Fibroblast of the aortic adventitia (primary cell): ENCODE measurements around the gene NRN1L. TPM values are rescaled to one million over a fixed set of nuclear protein-coding genes. Genes with fewer than 3 reads are reported as not detected.
A peak's percentile ranks its signal among the peaks of the same experiment; 100 is the strongest.

Experiments used
- DNase-seq: peaks from one replicate; pipeline ENCODE4 v3.0.0-alpha.2; 2010; ENCODE audit warnings: low read depth
- H3K4me3 ChIP-seq: 2 replicates; pipeline ENCODE4 v1.5.1; 2011; ENCODE audit warnings: low read depth, mild to moderate bottlenecking, control low read depth, low read length, moderate library complexity
- total RNA-seq: library from RNA; depleted of rRNA; stranded (reverse); fragments of >200 nt; gene quantifications from 2 replicates; pipeline ENCODE4 v1.2.3, GENCODE V29; 2012; ENCODE audit warnings: low replicate concordance
- TF ChIP-seq, protein P1 (sequence below): IDR thresholded peaks from 2 replicates; pipeline ENCODE4 v1.5.1; 2011; ENCODE audit warnings: mild to moderate bottlenecking, low read length, control low read depth, inconsistent platforms; ENCODE audit not compliant: insufficient read depth

NRN1L gene
- total RNA-seq, 1 donor: not detected

- no peak overlapping the region for H3K4me3 ChIP-seq
- no peak for DNase-seq
- TF ChIP-seq, protein P1, sequence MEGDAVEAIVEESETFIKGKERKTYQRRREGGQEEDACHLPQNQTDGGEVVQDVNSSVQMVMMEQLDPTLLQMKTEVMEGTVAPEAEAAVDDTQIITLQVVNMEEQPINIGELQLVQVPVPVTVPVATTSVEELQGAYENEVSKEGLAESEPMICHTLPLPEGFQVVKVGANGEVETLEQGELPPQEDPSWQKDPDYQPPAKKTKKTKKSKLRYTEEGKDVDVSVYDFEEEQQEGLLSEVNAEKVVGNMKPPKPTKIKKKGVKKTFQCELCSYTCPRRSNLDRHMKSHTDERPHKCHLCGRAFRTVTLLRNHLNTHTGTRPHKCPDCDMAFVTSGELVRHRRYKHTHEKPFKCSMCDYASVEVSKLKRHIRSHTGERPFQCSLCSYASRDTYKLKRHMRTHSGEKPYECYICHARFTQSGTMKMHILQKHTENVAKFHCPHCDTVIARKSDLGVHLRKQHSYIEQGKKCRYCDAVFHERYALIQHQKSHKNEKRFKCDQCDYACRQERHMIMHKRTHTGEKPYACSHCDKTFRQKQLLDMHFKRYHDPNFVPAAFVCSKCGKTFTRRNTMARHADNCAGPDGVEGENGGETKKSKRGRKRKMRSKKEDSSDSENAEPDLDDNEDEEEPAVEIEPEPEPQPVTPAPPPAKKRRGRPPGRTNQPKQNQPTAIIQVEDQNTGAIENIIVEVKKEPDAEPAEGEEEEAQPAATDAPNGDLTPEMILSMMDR: no peak
Observed at GRCh38 chr16:67923414-67924116, 38.9 kb downstream of the NRN1L start.

- TF ChIP-seq, protein P1: no peak
- H3K4me3 ChIP-seq: no peak overlapping the region
- no peak for DNase-seq
Observed at GRCh38 chr16:67924140-67924906, 39.6 kb downstream of the NRN1L start.

GRCh38 chr16:67926181-67926750, 41.6 kb downstream of the NRN1L start:
- DNase-seq: peak; percentile 34
- H3K4me3 ChIP-seq: no peak overlapping the region
- TF ChIP-seq, protein P1: peak; percentile 20

- DNase-seq: no peak
- H3K4me3 ChIP-seq: no peak overlapping the region
- TF ChIP-seq, protein P1: no peak
Observed at GRCh38 chr16:67927131-67927941, 42.7 kb downstream of the NRN1L start.

- no peak for DNase-seq
- no peak overlapping the region for H3K4me3 ChIP-seq
- TF ChIP-seq, protein P1: no peak
Observed at GRCh38 chr16:67928147-67928546, 43.5 kb downstream of the NRN1L start.
